ENCODE measurements around the gene GRM1.

GRM1 gene

GRCh38 chr6:146364816-146365594 is 336.1 kb downstream of the GRM1 start:
- Histone ChIP-seq H3K4me3 (replicated peaks; ENCODE audit: insufficient read depth, low read length) (no peak overlapping the region), H3K27ac (replicated peaks) (no peak overlapping the region), H3K27me3 (ENCODE audit: insufficient read depth, poor library complexity, severe bottlenecking) (no peaks in the 10 kb centered on the region)
- TF ChIP-seq GABPA (IDR thresholded peaks at IDR 0.05; ENCODE audit: low read depth) (no peak), POLR2AphosphoS5 (IDR thresholded peaks at IDR 0.05; ENCODE audit: low read depth) (no peak), SPI1 (IDR thresholded peaks at IDR 0.05; ENCODE audit: borderline replicate concordance, low read depth) (no peak), REST (IDR thresholded peaks at IDR 0.05; ENCODE audit: insufficient replicate concordance, low read depth) (no peak)
- TF ChIP-seq, protein P1, sequence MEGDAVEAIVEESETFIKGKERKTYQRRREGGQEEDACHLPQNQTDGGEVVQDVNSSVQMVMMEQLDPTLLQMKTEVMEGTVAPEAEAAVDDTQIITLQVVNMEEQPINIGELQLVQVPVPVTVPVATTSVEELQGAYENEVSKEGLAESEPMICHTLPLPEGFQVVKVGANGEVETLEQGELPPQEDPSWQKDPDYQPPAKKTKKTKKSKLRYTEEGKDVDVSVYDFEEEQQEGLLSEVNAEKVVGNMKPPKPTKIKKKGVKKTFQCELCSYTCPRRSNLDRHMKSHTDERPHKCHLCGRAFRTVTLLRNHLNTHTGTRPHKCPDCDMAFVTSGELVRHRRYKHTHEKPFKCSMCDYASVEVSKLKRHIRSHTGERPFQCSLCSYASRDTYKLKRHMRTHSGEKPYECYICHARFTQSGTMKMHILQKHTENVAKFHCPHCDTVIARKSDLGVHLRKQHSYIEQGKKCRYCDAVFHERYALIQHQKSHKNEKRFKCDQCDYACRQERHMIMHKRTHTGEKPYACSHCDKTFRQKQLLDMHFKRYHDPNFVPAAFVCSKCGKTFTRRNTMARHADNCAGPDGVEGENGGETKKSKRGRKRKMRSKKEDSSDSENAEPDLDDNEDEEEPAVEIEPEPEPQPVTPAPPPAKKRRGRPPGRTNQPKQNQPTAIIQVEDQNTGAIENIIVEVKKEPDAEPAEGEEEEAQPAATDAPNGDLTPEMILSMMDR (IDR thresholded peaks at IDR 0.05; ENCODE audit: insufficient read depth, low read length): no peak
- DNase-seq (ENCODE audit: low read depth in 1 of 2, low spot score in 1 of 2): no peak

GRCh38 chr6:146367061-146367460 is 338.2 kb downstream of the GRM1 start:
- Histone ChIP-seq H3K4me3 (replicated peaks; ENCODE audit: insufficient read depth, low read length) (no peak overlapping the region), H3K27me3 (ENCODE audit: insufficient read depth, poor library complexity, severe bottlenecking) (no peaks in the 10 kb centered on the region), H3K27ac (replicated peaks) (no peak overlapping the region)
- no peak for TF ChIP-seq REST (IDR thresholded peaks at IDR 0.05; ENCODE audit: insufficient replicate concordance, low read depth)
- TF ChIP-seq POLR2AphosphoS5 (IDR thresholded peaks at IDR 0.05; ENCODE audit: low read depth): no peak
- TF ChIP-seq GABPA (IDR thresholded peaks at IDR 0.05; ENCODE audit: low read depth): no peak
- TF ChIP-seq, protein P1 (IDR thresholded peaks at IDR 0.05; ENCODE audit: insufficient read depth, low read length): no peak
- no peak for TF ChIP-seq SPI1 (IDR thresholded peaks at IDR 0.05; ENCODE audit: borderline replicate concordance, low read depth)
- DNase-seq (ENCODE audit: low read depth in 1 of 2, low spot score in 1 of 2): no peak

DNA sequence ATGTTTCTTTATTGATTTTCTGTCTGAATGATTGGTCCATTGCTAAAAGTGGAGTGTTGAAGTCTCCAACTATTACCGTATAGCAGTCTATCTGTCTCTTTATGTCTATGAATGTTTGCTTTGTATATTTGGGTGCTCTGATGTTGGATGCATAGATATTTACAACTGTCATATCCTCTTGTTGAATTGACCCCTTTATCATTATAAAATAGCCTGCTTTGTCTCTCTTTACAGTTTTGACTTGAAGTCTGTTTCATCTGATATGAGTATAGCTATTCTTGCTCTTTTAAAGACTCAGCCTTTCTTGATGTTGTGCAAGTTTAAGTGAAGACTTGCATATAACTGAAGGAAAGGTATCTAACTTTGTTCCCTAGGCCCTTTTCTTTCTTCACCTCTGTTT is 341.0 kb downstream of the GRM1 start:
- no peak for DNase-seq (ENCODE audit: low read depth in 1 of 2, low spot score in 1 of 2)
- Histone ChIP-seq H3K4me3 (replicated peaks; ENCODE audit: insufficient read depth, low read length) (no peak overlapping the region), H3K27me3 (ENCODE audit: insufficient read depth, poor library complexity, severe bottlenecking) (no peaks in the 10 kb centered on the region), H3K27ac (replicated peaks) (no peak overlapping the region)
- no peak for TF ChIP-seq SPI1 (IDR thresholded peaks at IDR 0.05; ENCODE audit: borderline replicate concordance, low read depth)
- TF ChIP-seq GABPA (IDR thresholded peaks at IDR 0.05; ENCODE audit: low read depth): no peak
- TF ChIP-seq POLR2AphosphoS5 (IDR thresholded peaks at IDR 0.05; ENCODE audit: low read depth): no peak
- TF ChIP-seq, protein P1 (IDR thresholded peaks at IDR 0.05; ENCODE audit: insufficient read depth, low read length): no peak
- TF ChIP-seq REST (IDR thresholded peaks at IDR 0.05; ENCODE audit: insufficient replicate concordance, low read depth): no peak

All from HL-60 (cell line).